GM10248 (cell line): ENCODE measurements around the gene USP54.

Experiments used
- CTCF ChIA-PET: fragments of 300-600 bp; sonication (Branson Sonifier 250); formaldehyde crosslinking; extraction: SDS; loops from one replicate; lab custom pipeline; 2021; ENCODE audit warnings: antibody characterized with exemption; lab: Yijun Ruan, JAX
- POLR2A ChIA-PET: fragments of 350-650 bp; sonication (Branson Sonifier 250); formaldehyde crosslinking; extraction: SDS; loops from one replicate; lab custom pipeline; 2020; ENCODE audit warnings: antibody characterized with exemption; lab: Yijun Ruan, JAX
- DNase-seq: peaks from one replicate; pipeline ENCODE4 v3.0.0; 2012; ENCODE audit errors: extremely low spot score
- CTCF ChIP-seq: IDR thresholded peaks from 2 replicates; pipeline ENCODE4 v1.5.1; 2012; ENCODE audit warnings: mild to moderate bottlenecking, low read depth; ENCODE audit errors: extremely low read depth, missing control alignments, control extremely low read depth

The USP54 gene

GRCh38 chr10:73590881-73591799 is at the start of gene USP54:
Gene USP54, minus strand, starts transcription at chr10:73591342. Its CDS starts 15,684 bp downstream, at chr10:73575658.
- CTCF ChIA-PET, result interaction anchor here (1.1 to 1.9 kb wide), 6 partner anchors 10 to 75 kb away, joined by 3 to 9 read pairs (median 4); no protein-coding TSS in a partner anchor
- POLR2A ChIA-PET, result no interaction called here
- TF ChIP-seq CTCF, result no peak
- no peak for DNase-seq

GRCh38 chr10:73639286-73639685 is 48.1 kb upstream of the USP54 start:
- TF ChIP-seq CTCF, result no peak
- ChIA-PET POLR2A (no interaction called here), CTCF (interaction anchor here (1.1 kb wide), 1 partner anchor 49 kb away, joined by 3 read pairs; no protein-coding TSS in a partner anchor)
- no peak for DNase-seq

- ChIA-PET POLR2A (no interaction called here), CTCF (interaction anchor here (1.1 to 1.7 kb wide), 3 partner anchors 8 to 107 kb away, joined by 3 to 4 read pairs (median 4); no protein-coding TSS in a partner anchor)
- no peak for TF ChIP-seq CTCF
- no peak for DNase-seq
Observed at GRCh38 chr10:73635781-73636180, 44.6 kb upstream of the USP54 start.

- ChIA-PET CTCF (interaction anchor here (1.0 to 3.7 kb wide), 3 partner anchors 10 to 105 kb away, joined by 3 to 13 read pairs (median 3); no protein-coding TSS in a partner anchor), POLR2A (no interaction called here)
- no peak for TF ChIP-seq CTCF
- no peak for DNase-seq
Observed at GRCh38 chr10:73634421-73634820, 43.3 kb upstream of the USP54 start.

- DNase-seq, result no peak
- ChIA-PET CTCF (interaction anchor here (0.8 to 5.1 kb wide), 4 partner anchors 11 to 75 kb away, joined by 3 to 39 read pairs (median 4); no protein-coding TSS in a partner anchor), POLR2A (no interaction called here)
- TF ChIP-seq CTCF, result no peak
Observed at GRCh38 chr10:73629165-73629564, 38.0 kb upstream of the USP54 start.

- DNase-seq, result no peak
- TF ChIP-seq CTCF, result no peak
- CTCF ChIA-PET, result interaction anchor here (1.0 to 5.1 kb wide), 4 partner anchors 16 to 109 kb away, joined by 4 to 39 read pairs (median 4); no protein-coding TSS in a partner anchor
- POLR2A ChIA-PET, result interaction anchor here (0.7 kb wide), 1 partner anchor 137 kb away, joined by 3 read pairs; no protein-coding TSS in a partner anchor
Observed at GRCh38 chr10:73628405-73628804, 37.3 kb upstream of the USP54 start.
